ENCODE results near the gene HMGXB3.

HMGXB3 gene

DNA sequence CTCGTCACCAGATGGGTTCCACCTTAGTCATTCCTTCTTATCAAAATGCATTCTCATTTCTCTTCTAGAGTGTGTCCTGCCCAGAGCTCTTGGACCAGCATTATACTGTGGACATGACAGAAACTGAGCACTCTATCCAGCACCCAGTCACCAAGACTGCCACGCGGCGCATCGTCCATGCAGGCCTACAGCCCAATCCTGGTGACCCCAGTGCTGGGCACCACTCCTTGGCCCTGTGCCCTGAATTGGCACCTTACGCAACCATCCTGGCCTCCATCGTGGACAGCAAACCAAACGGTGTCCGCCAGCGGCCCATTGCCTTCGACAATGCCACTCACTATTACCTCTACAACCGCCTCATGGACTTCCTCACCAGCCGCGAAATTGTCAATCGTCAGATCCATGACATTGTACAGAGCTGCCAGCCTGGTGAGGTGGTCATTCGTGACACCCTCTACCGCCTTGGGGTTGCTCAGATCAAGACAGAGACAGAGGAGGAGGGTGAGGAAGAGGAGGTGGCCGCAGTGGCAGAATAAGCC lies 51.2 kb downstream of the HMGXB3 start:
- Mint-ChIP-seq H3K27me3 (no peaks in the 10 kb centered on the region), H3K9me3 (ENCODE audit: low read depth) (no peaks in the 10 kb centered on the region), H3K36me3 (peaks cover 2% of the 10 kb centered on the region), H3K27ac (no peak overlapping the region), H3K4me3 (no peak overlapping the region), H3K4me1 (ENCODE audit: low read depth) (no peaks in the 10 kb centered on the region)

DNA sequence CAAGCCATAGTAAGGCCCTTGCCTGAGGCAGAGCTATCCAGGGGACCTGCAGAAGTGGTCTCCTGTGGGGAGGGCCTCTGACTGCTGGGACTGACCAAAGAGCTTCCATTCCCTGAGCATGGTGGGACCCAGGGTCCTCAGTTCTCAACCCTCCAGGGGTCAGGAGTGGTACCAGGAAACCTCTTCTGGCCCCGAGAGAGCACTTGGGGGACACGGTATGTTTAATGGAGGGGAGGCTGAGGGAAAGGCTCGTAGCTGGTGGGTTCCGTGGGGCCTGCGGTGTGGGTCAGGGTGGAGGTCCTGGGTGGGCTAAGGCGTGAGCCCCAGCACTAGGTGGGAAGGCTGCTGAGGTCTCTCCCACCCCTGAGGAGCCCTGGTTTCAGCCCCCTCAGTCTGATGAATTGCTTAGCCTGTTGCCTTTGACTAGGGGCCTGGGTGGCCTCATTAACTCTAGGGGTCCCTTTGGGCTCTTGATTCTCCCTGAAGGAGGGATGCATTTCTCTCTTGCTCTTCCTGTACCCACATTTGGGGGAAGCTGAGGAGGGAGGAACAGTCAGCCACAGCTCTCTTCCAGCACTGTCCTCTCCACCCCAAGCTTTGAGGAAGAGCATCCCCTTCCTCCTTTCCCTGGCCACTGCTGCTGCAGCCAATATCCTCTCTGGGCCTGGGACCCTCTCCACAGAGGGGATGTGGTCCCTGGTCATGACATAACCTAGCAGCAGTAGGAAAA lies 51.9 kb downstream of the HMGXB3 start:
- H3K27me3 Mint-ChIP-seq, result no peaks in the 10 kb centered on the region
- no peak overlapping the region for H3K4me3 Mint-ChIP-seq
- no peaks in the 10 kb centered on the region for H3K9me3 Mint-ChIP-seq (ENCODE audit: low read depth)
- H3K4me1 Mint-ChIP-seq (ENCODE audit: low read depth), result no peaks in the 10 kb centered on the region
- no peak overlapping the region for H3K27ac Mint-ChIP-seq
- H3K36me3 Mint-ChIP-seq, result peaks cover 2% of the 10 kb centered on the region

DNA sequence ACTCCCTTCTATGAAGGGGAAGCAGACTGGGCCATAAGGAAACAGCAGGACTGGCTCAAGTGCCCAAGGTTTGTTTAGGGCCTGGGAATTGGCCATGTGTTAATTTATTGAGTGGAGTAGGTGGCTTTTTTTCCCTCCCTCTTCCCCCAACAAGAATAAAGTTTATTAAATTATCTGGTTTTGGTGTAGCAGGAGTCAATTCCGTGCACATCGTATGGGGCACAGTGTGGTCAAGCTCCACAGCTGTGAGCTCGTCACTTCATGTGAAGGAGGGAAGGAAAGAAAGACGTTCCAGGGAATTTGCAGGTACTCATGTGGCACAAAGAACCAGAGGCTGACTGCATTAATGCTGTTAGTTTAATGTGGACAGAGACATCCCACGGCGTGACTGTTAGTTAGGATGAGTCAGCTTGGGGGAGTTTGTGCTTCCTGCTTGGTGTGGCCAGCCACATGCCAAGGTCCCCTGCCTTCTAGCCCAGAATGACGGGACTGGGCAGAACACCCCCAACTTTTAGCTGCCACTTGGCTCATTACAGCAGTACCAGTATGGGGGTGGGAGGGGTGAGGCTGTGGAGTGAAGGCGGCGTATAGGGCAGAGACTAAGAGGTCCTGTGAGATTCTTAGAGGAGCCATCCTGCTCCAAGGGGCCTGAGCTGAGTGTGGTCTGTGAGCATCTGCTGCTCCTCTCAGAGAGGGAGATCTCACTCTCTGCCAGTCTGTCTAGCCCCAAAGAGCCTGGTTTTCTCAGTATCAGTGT lies 52.6 kb downstream of the HMGXB3 start:
- no peak overlapping the region for H3K4me3 Mint-ChIP-seq
- H3K4me1 Mint-ChIP-seq (ENCODE audit: low read depth), result no peaks in the 10 kb centered on the region
- peaks cover 2% of the 10 kb centered on the region for H3K36me3 Mint-ChIP-seq
- H3K27ac Mint-ChIP-seq, result peak overlapping the region; percentile 16
- no peaks in the 10 kb centered on the region for H3K27me3 Mint-ChIP-seq
- no peaks in the 10 kb centered on the region for H3K9me3 Mint-ChIP-seq (ENCODE audit: low read depth)

DNA sequence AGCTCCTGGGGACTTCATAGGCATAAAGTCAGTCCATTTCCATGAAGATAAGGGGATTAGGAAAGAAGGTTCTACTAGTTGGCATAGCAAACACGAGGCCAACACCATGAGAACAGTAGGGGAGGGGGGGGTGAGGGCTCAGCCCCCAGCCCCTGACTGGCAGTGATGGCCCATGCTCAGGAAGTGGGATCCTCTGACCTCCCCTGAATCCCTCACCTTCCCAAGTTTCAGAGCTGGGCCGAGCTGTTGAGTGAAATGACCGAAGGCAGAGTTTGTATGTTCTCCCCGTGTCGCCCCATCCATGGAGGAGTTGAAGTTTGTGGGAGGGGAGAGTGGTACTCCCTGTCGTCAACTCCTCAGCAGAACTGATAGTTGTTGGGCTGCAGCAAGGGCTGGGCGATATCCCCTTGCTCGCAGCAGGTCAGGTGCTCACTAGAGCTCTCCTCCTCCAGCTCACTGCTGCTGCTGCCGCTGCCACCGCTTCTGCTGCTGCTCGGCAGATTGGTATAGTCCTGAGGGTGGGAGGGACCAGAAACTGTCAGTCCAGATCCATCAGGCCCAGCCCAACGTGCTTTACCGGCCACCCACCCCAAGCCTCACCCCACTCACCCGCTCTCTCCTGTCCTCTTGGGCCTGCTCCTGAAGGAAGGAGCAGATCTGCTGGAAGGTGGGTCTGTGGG lies 53.3 kb downstream of the HMGXB3 start:
- no peaks in the 10 kb centered on the region for H3K4me1 Mint-ChIP-seq (ENCODE audit: low read depth)
- no peaks in the 10 kb centered on the region for H3K9me3 Mint-ChIP-seq (ENCODE audit: low read depth)
- no peak overlapping the region for H3K4me3 Mint-ChIP-seq
- H3K27ac Mint-ChIP-seq, result peak overlapping the region; percentile 34
- H3K36me3 Mint-ChIP-seq, result peaks cover 2% of the 10 kb centered on the region
- H3K27me3 Mint-ChIP-seq, result no peaks in the 10 kb centered on the region

DNA sequence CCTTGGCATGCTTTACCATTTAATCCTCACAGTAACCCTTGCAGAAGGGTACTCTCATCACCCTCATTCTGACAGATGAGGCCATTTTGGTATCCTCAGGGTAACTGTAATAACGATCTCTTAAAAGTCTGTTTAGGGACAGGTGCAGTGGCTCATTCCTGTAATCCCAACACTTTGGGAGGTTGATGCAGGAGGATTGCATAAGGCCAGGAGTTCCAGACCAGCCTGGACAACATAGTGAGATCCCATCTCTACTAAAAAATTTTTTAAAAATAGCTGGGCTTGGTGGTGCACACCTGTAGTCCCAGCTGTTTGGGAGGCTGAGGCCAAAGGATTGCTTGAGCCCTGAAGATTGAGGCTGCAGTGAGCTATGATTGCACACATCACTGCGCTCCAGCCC lies 54.0 kb downstream of the HMGXB3 start:
- peaks cover 2% of the 10 kb centered on the region for H3K36me3 Mint-ChIP-seq
- no peak overlapping the region for H3K27ac Mint-ChIP-seq
- H3K27me3 Mint-ChIP-seq, result no peaks in the 10 kb centered on the region
- no peaks in the 10 kb centered on the region for H3K4me1 Mint-ChIP-seq (ENCODE audit: low read depth)
- H3K9me3 Mint-ChIP-seq (ENCODE audit: low read depth), result no peaks in the 10 kb centered on the region
- H3K4me3 Mint-ChIP-seq, result no peak overlapping the region

DNA sequence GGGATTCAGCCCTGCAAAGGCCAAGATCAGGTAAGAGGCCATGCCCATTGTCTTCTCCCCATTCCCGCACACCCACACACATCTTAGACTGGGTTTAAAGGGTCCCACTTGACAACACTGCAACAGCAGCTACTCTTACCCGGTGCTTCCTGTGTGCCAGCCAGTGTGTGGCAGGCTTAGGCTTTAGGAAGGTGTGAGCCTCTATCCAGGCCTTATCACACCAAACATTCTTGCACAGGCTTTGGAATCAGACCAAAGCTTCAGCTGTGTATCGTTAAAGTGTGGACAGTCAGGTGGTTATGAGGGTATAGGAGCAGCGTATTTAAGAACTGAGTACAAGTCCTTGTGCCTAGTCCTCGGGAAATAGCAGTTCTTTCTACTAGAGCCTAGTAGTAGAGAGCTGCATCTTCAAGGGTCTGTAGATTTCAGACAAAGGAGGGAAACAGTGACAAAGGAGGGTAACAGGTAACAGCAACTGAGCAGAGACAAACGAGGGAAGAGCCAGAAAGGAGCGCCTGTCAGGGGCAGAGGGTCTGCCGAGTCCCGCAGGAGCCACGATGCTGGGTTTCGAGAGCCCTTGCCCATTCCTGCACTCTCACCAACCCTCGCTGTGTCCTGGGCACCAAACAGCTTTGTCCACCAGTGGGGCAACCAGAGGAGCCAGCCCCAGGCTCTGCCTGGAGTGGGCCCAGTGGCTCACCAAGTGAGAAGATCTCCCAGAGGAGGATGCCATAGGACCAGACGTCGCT lies 55.0 kb downstream of the HMGXB3 start:
- Mint-ChIP-seq H3K4me1 (ENCODE audit: low read depth) (no peaks in the 10 kb centered on the region), H3K27ac (no peak overlapping the region), H3K9me3 (ENCODE audit: low read depth) (no peaks in the 10 kb centered on the region), H3K4me3 (no peak overlapping the region), H3K27me3 (no peaks in the 10 kb centered on the region), H3K36me3 (peaks cover 2% of the 10 kb centered on the region)

DNA sequence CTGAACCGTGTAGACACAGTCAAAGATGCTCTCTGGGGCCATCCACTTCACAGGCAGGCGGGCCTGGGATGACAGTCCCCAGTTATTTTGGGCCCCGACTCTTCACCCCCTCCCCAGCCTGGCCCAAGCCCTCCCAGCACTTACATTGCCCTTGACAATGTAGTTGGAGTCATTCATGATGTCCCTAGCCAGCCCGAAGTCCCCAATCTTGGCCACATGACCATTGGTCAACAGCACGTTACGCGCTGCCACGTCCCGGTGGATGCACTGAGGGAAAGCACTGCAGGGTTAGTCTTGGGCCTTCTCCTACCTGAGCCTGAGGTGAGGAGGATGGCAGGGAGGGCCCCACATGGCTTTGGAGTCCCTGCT lies 55.5 kb downstream of the HMGXB3 start:
- H3K36me3 Mint-ChIP-seq, result peaks cover 2% of the 10 kb centered on the region
- H3K4me3 Mint-ChIP-seq, result no peak overlapping the region
- no peak overlapping the region for H3K27ac Mint-ChIP-seq
- H3K9me3 Mint-ChIP-seq (ENCODE audit: low read depth), result no peaks in the 10 kb centered on the region
- no peaks in the 10 kb centered on the region for H3K27me3 Mint-ChIP-seq
- H3K4me1 Mint-ChIP-seq (ENCODE audit: low read depth), result no peaks in the 10 kb centered on the region

DNA sequence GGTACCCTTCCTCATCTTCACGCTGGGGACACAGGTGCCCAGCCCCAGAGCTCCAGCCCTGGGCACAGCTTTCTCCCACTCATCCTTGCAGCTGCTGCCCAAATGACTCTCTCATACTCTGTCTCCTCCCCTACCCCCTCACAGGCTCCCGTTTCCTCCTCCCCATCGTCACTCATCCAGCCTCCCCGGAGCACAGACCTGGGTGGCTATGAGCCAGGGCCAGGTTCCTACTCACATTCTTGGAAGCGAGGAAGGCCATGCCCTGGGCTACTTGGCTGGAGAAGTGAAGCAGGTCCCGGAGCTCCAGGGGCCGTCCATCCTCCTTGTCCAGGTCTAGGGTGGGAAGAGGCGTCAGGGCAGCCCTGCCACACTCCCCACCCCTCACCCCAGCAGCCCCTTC lies 56.5 kb downstream of the HMGXB3 start:
- Mint-ChIP-seq H3K36me3 (peaks cover 2% of the 10 kb centered on the region), H3K27me3 (no peaks in the 10 kb centered on the region), H3K4me1 (ENCODE audit: low read depth) (no peaks in the 10 kb centered on the region), H3K4me3 (no peak overlapping the region), H3K9me3 (ENCODE audit: low read depth) (no peaks in the 10 kb centered on the region), H3K27ac (no peak overlapping the region)

DNA sequence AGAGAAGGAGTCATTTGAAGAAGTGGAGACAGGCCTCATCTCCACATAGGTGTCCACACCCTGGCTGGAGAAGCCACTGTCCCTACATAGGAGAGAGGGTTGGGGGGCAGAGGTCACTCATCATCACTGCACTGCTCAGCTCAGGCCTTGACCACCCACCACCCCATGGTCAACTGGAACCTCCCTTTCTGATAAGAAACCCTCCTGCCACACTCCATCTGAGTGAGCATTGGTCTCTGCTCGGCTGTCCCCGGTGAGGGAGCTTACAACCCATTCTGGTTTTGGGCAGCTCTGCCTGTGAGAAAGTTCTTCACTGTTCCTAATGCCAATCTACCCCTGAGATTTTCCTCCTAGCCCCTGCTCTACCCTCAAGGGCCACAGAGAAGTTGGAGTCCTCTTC lies 57.0 kb downstream of the HMGXB3 start:
- Mint-ChIP-seq H3K4me1 (ENCODE audit: low read depth) (no peaks in the 10 kb centered on the region), H3K36me3 (peaks cover 2% of the 10 kb centered on the region), H3K27ac (peak overlapping the region; percentile 5), H3K9me3 (ENCODE audit: low read depth) (no peaks in the 10 kb centered on the region), H3K4me3 (no peak overlapping the region), H3K27me3 (no peaks in the 10 kb centered on the region)

DNA sequence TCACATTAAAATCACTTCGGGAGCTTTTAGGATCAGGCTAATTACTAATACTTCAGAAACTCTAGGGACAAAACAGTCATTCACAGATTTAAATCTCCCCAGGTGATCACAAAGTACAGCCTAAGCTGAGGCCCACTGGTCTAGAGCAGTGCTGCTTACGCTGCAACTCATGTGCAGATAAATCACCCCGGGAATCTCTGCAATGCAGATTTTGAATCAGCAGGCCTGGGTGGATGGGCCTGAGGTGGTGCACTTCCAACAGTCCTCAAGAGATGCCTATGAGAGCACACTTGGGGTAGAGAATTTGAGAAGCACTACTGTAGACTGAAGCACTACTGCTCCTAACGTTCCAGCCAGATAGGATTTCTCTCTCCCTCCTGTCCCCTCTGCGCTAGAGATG lies 57.5 kb downstream of the HMGXB3 start:
- Mint-ChIP-seq H3K27me3 (no peaks in the 10 kb centered on the region), H3K4me3 (no peak overlapping the region), H3K9me3 (ENCODE audit: low read depth) (no peaks in the 10 kb centered on the region), H3K27ac (peak overlapping the region; percentile 5), H3K36me3 (no peaks in the 10 kb centered on the region), H3K4me1 (ENCODE audit: low read depth) (no peaks in the 10 kb centered on the region)

DNA sequence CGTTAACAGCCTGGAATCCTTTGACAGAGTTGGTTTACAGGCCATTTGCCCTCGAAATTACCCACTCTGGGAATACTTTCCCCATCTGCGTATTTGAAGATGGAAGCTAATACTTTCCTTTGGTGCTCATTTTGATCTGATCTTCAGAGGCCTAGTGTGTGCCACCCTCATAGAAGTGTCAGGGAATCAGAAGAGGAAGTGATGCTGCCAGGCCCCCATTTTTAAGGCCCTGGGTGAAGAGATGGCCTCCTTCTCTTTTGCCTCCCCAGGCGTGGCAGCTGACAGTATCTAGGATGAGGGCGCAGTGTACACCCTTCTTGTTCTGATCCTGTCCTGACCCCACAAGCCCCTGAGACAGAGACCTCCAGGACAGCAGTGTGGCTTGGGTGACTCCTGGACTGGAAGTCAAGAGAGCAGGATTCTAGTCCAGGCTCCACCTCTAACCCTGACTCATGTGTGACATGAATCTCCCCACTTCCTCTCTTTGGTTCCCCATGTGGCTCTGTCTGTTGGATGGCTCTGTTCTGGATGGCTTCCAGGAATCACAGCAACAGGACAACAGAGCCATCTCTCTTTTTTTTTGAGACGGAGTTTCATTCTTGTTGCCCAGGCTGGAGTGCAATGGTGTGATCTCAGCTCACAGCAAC lies 58.1 kb downstream of the HMGXB3 start:
- H3K4me3 Mint-ChIP-seq, result no peak overlapping the region
- H3K27ac Mint-ChIP-seq, result no peak overlapping the region

DNA sequence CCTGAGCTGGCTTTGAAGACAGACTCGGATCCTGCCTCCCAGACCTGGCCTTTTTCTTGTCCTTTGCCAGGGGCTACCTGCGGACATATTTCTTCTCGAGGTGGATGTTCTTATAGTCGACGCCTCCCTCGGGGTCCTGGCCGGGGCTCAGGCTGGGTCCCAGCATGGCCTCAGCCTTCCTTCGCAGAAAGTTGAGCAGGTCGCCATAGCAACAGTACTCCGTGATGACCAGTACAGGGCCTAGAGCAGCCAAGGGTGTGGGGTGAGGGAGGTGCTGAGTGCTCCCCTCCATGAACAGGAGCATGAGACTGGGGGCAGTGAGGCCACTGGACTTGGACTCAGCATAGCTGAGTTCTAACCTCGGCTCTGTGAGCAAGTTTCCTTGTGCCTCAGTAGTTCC lies 59.1 kb downstream of the HMGXB3 start:
- Mint-ChIP-seq H3K36me3 (no peaks in the 10 kb centered on the region), H3K4me1 (ENCODE audit: low read depth) (no peaks in the 10 kb centered on the region), H3K27ac (no peak overlapping the region), H3K4me3 (no peak overlapping the region), H3K27me3 (peaks cover 1% of the 10 kb centered on the region), H3K9me3 (ENCODE audit: low read depth) (no peaks in the 10 kb centered on the region)

More for the DNA sequence above, 58.1 kb downstream of the HMGXB3 start:
- Mint-ChIP-seq H3K4me1 (ENCODE audit: low read depth) (no peaks in the 10 kb centered on the region), H3K9me3 (ENCODE audit: low read depth) (no peaks in the 10 kb centered on the region), H3K36me3 (no peaks in the 10 kb centered on the region), H3K27me3 (peaks cover 1% of the 10 kb centered on the region)

DNA sequence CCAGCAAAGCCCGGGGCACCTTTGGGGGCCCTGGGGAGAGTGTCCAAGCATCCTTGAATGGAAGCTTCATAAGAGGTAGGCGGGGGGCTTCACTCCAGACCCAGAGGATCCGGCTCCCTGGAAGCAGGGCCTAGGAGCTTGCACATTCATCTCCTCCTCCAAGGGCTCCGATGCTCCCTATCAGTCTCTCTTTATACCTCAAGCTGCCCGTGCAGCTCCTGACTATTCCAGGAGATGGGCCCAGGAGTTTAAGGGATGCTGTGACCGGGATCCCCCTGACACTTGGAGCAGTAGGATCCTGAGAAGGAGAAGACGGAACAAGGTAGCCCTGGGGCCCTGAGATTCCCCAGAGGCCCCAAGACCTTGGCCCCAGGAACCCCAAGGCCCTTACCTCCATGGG lies 59.9 kb downstream of the HMGXB3 start:
- no peaks in the 10 kb centered on the region for H3K36me3 Mint-ChIP-seq
- no peak overlapping the region for H3K27ac Mint-ChIP-seq
- peaks cover 1% of the 10 kb centered on the region for H3K27me3 Mint-ChIP-seq
- H3K4me1 Mint-ChIP-seq (ENCODE audit: low read depth), result no peaks in the 10 kb centered on the region
- H3K9me3 Mint-ChIP-seq (ENCODE audit: low read depth), result no peaks in the 10 kb centered on the region
- H3K4me3 Mint-ChIP-seq, result no peak overlapping the region

DNA sequence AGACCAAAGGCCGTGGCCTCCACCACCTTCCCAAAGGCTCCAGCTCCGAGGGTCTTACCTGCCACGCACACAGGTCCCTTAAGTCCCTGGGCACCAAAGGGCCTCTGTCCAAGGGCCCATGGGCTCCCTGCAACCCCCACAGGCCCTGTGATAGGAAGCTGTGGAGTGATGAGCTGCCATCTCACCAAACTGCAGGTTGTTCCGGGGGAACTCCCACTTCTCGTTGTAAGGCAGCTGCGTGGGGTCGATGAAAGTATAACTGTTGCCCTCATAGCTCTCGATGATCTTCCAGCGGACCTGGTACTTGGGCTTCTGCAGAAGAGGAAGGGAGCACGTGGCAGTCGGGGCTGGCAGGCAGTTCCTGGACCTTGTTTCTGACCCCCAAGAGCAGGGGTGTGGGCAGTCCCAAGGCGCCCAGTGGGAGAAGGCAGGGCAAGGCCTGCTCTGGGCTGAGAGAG lies 61.0 kb downstream of the HMGXB3 start:
- Mint-ChIP-seq H3K4me3 (no peak overlapping the region), H3K27me3 (peaks cover 1% of the 10 kb centered on the region), H3K27ac (no peak overlapping the region), H3K4me1 (ENCODE audit: low read depth) (no peaks in the 10 kb centered on the region), H3K36me3 (no peaks in the 10 kb centered on the region), H3K9me3 (ENCODE audit: low read depth) (no peaks in the 10 kb centered on the region)

Data from activated naive CD8-positive, alpha-beta T cell (primary cell).